Colonic mucosa (tissue), 4 donors: ENCODE results near the gene SH3BP4. TPM values are rescaled to one million over a fixed set of nuclear protein-coding genes. Genes with fewer than 3 reads are reported as not detected.

Source experiments
- DNase-seq: peaks from one replicate; pipeline ENCODE4 v3.0.0-alpha.2; 2020
- H3K27ac ChIP-seq: fragments of 200-600 bp; one replicate; pipeline ENCODE4 v1.8.0; 2021
- H3K27me3 ChIP-seq: fragments of 200-600 bp; one replicate; pipeline ENCODE4 v1.8.0; 2021
- H3K36me3 ChIP-seq: fragments of 200-600 bp; one replicate; pipeline ENCODE4 v1.8.0; 2021
- H3K4me1 ChIP-seq: fragments of 200-600 bp; one replicate; pipeline ENCODE4 v1.8.0; 2021; ENCODE audit warnings: mild to moderate bottlenecking
- H3K4me3 ChIP-seq: fragments of 200-600 bp; one replicate; pipeline ENCODE4 v1.8.0; 2021
- H3K9ac ChIP-seq, 2 donors: one replicate each; pipeline ENCODE4 v1.7.0; 2013; ENCODE audit warnings: control low read depth in 2 of 2, low read depth in 2 of 2, low read length in 2 of 2
- H3K9me3 ChIP-seq: fragments of 200-600 bp; one replicate; pipeline ENCODE4 v1.8.0; 2021
- intact Hi-C: fragments of 100-400 bp; cut with DNase I; formaldehyde crosslinking; loops from one replicate; pipeline ENCODE4 v1.14.1; 2022
- total RNA-seq, 2 donors: library from RNA; stranded (reverse); fragmentation: NEBNext Ultra II Directional in 1 of 2; extraction: Animal tissue kit (Norgen Biotek cat#: 25700) in 1 of 2; gene quantifications; one replicate each; pipeline ENCODE4 v1.2.1, GENCODE V29; 2021
- TF ChIP-seq, protein P1 (sequence below): fragments of 200-600 bp; IDR thresholded peaks from one replicate; pipeline ENCODE4 v1.8.0; 2022; ENCODE audit warnings: antibody characterized with exemption, mild to moderate bottlenecking
- donor health status: healthy.
- donor health status: DM: no; HTN: no; CAD: no.
- donor health status: DM: no; HTN: no; CAD: no.

The SH3BP4 gene
- total RNA-seq, 2 donors from 2014 or later, result 29.1 to 44.4 TPM

DNA sequence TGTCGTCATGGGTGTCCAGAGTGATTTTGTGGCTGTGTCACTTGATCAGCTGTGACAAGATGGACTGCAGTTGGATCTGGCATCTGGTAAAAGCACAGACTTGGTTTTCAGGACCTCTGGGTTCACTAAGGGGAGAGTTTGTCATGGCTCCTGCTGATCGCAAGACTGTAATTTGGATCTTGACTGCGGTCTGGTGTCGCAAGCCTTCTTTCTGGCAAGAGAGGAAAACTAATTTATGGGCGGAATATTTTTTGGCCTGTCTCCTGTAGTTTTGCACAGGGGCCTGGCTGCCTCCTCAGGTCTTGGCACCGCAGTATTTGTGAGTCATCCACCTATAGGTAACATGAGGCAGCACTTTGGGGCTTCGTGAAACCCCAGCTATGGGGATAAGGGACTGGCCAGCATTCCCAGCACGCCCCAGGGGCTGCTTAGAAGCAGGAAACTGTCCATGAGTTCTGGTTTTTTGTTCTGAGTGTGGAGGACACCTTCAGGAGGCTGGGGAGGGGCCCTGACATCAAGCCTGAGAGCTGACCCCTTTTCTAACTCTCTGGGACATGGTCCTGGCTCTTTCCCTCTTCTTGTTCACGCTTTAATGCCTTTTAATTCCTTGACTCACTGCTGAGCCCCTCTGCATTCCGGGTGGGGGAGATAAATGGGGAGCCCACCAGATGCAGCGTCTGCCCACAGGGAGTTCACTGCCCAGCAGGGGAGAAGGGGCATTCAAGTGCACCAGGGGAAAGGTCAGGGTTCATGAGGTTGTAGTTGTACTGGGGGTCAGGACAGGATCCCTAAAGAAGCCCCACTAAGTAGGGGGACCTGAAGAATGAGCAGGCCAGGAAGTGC lies 12.2 kb downstream of the SH3BP4 start:
- TF ChIP-seq, protein P1, sequence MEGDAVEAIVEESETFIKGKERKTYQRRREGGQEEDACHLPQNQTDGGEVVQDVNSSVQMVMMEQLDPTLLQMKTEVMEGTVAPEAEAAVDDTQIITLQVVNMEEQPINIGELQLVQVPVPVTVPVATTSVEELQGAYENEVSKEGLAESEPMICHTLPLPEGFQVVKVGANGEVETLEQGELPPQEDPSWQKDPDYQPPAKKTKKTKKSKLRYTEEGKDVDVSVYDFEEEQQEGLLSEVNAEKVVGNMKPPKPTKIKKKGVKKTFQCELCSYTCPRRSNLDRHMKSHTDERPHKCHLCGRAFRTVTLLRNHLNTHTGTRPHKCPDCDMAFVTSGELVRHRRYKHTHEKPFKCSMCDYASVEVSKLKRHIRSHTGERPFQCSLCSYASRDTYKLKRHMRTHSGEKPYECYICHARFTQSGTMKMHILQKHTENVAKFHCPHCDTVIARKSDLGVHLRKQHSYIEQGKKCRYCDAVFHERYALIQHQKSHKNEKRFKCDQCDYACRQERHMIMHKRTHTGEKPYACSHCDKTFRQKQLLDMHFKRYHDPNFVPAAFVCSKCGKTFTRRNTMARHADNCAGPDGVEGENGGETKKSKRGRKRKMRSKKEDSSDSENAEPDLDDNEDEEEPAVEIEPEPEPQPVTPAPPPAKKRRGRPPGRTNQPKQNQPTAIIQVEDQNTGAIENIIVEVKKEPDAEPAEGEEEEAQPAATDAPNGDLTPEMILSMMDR, result no peak
- no peaks in the 10 kb centered on the region for H3K4me1 ChIP-seq
- H3K9me3 ChIP-seq, result no peaks in the 10 kb centered on the region
- H3K27me3 ChIP-seq, result no peaks in the 10 kb centered on the region
- intact Hi-C loops, result no loop called here
- no peak overlapping the region for H3K27ac ChIP-seq
- peak; percentile 13 for DNase-seq
- no peak overlapping the region for H3K9ac ChIP-seq
- H3K4me3 ChIP-seq, result no peak overlapping the region
- H3K36me3 ChIP-seq, result no peaks in the 10 kb centered on the region

DNA sequence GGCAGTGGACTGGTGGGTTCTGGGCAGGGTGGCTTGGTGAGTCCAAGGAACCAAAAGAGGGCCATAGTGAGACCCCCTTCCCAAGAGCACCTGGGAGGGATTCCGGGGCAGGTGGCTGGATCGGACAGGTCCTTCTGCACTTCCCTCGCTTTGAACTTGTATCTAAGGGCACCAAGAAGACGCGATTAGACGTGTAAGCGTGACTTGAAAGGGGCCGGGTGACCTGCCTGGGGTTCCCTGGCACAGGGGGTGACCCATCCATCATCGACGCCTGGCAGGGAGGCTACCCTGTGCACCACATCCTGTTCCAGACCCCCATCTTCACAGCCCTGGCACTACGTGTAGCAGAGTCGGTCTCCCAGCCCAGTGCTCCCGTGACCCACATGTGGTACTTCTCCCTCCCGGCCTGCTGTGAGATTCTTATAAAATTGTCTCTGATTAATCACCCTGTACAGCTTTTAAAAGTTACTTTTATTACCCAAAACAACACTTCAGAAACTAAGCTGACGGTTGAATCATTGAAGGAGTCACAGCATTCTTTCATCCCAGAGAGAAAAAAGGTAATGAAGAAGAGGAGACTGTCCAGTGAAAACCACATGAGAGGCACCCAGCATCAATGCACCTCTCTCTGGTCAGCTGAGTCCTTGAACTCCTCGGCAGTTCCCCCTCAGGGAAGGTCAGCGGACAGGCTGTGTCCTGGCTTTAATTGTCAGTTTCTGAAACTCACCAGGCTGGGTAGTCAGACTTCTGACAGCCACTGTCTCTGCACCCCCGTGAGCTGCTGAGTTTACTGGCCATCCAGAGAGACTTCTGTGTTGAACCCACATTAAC lies 13.0 kb downstream of the SH3BP4 start:
- no peaks in the 10 kb centered on the region for H3K9me3 ChIP-seq
- H3K27me3 ChIP-seq, result no peaks in the 10 kb centered on the region
- no peak overlapping the region for H3K9ac ChIP-seq
- H3K4me3 ChIP-seq, result no peak overlapping the region
- no peaks in the 10 kb centered on the region for H3K4me1 ChIP-seq
- TF ChIP-seq, protein P1, result no peak
- H3K27ac ChIP-seq, result no peak overlapping the region
- intact Hi-C loops, result no loop called here
- no peaks in the 10 kb centered on the region for H3K36me3 ChIP-seq
- DNase-seq, result peak; percentile 14

DNA sequence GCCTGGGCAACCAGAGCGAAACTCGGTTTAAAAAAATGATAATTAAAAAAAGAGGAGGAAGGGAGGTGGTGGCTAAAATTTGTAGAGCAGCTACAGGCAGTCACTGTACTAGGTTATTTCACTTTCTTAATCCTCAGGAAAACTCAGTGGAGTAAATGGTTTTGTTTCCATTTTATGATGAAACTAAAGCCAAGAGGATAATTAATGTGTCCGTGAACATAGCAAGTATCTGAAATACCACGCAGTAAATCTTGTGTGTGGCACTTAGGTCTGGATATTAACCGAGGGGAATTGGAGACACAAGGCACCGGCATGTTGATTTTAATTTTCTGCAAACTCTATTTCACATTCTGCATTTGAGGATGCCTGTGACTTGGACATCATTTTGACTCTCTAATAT lies 14.5 kb downstream of the SH3BP4 start:
- no peak overlapping the region for H3K9ac ChIP-seq
- no peaks in the 10 kb centered on the region for H3K36me3 ChIP-seq
- TF ChIP-seq, protein P1, result no peak
- peaks cover 3% of the 10 kb centered on the region for H3K4me1 ChIP-seq
- H3K9me3 ChIP-seq, result no peaks in the 10 kb centered on the region
- H3K27me3 ChIP-seq, result no peaks in the 10 kb centered on the region
- no peak overlapping the region for H3K27ac ChIP-seq
- H3K4me3 ChIP-seq, result no peak overlapping the region
- intact Hi-C loops, result no loop called here
- no peak for DNase-seq

DNA sequence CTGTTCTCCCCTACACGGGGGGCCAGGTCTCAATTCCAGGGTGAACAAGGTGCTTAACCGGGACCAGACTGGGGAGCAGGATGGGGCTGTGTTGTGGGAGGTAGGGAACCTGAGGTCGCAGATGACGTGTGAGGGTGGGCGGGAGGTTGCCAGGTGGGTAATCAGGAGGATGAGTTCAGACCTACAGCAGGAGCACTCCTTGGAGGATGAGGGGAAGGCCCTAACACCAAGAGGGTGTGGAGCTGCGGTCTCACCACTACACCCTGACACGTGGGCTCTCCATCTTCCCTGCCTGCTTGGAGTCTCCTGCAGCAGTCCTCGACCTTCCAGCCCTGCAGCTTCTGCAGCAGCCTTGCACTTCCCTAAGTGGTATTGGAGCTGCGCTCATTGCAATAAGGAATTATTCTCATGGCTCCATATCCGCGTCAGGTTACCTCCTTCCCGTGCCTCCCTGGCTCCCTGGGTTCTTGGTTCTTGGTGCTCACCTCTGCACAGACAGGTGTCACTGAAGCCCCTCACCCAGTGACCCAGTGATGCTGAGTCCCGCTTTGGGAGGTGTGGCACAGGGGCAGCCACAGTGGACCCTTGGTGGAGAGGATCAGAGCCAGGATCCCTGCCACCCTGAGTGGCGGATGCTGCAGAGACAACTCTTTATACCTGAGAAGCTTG lies 15.5 kb downstream of the SH3BP4 start:
- no peak for DNase-seq
- TF ChIP-seq, protein P1, result no peak
- Histone ChIP-seq H3K27ac (no peak overlapping the region), H3K9me3 (no peaks in the 10 kb centered on the region), H3K36me3 (no peaks in the 10 kb centered on the region), H3K27me3 (no peaks in the 10 kb centered on the region), H3K4me1 (peaks cover 3% of the 10 kb centered on the region), H3K4me3 (no peak overlapping the region), H3K9ac (no peak overlapping the region)
- intact Hi-C loops, result no loop called here

DNA sequence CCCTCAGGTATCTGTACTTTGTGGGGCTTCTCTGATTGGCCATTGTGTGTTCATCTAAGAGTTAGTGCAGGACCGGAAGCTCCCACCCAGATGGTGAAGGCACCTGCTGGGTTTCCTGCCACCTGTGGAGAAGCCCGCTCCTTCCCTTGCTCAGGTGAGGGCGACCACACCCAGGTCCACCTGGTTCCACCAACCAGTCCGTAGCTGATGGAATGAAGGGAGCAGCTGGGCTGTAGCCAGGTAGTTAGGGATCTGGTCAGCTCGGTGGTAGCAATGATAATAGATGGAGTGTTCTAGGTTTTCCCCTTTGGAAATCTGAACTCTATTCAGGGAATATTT lies 16.0 kb downstream of the SH3BP4 start:
- Histone ChIP-seq H3K9ac (no peak overlapping the region), H3K36me3 (no peaks in the 10 kb centered on the region), H3K9me3 (no peaks in the 10 kb centered on the region), H3K27ac (no peak overlapping the region), H3K4me1 (peaks cover 3% of the 10 kb centered on the region), H3K27me3 (no peaks in the 10 kb centered on the region), H3K4me3 (no peak overlapping the region)
- no peak for DNase-seq
- TF ChIP-seq, protein P1, result no peak
- intact Hi-C loops, result no loop called here
